HL-60 (cell line): Measurements from ENCODE around the gene PRICKLE3.

Experiments
- DNase-seq, 2 experiments: peaks; one replicate each; pipeline ENCODE4 v3.0.0-alpha.2; 2010 to 2020; ENCODE audit warnings: low read depth in 1 of 2, low spot score in 1 of 2
- H3K27ac ChIP-seq: fragments of 250-450 bp; sonication (Bioruptor Pico); replicated peaks from 2 replicates; pipeline ENCODE4 v1.5.1; 2020; ENCODE audit warnings: mild to moderate bottlenecking, moderate library complexity
- H3K27me3 ChIP-seq: fragments of 250-450 bp; sonication (Bioruptor Pico); 2 replicates; pipeline ENCODE4 v1.5.1; 2021; ENCODE audit warnings: mild to moderate bottlenecking, moderate library complexity; ENCODE audit not compliant: insufficient read depth, poor library complexity, severe bottlenecking
- H3K4me3 ChIP-seq: replicated peaks from 2 replicates; pipeline ENCODE4 v1.5.1; 2011; ENCODE audit warnings: mild to moderate bottlenecking, control low read depth, low read length; ENCODE audit not compliant: insufficient read depth
- GABPA ChIP-seq: IDR thresholded peaks from 2 replicates; pipeline ENCODE4 v1.6.1; 2012; ENCODE audit warnings: low read depth
- POLR2AphosphoS5 ChIP-seq: IDR thresholded peaks from 2 replicates; pipeline ENCODE4 v1.6.1; 2012; ENCODE audit warnings: low read depth
- SPI1 ChIP-seq: IDR thresholded peaks from 2 replicates; pipeline ENCODE4 v1.6.1; 2012; ENCODE audit warnings: low read depth, mild to moderate bottlenecking, borderline replicate concordance
- TF ChIP-seq, protein P1 (sequence below): IDR thresholded peaks from one replicate; pipeline ENCODE4 v1.5.1; 2011; ENCODE audit warnings: low read length, control low read depth, inconsistent platforms; ENCODE audit not compliant: insufficient read depth
- TF ChIP-seq, protein P2 (sequence below): IDR thresholded peaks from 2 replicates; pipeline ENCODE4 v1.6.1; 2012; ENCODE audit warnings: low read depth; ENCODE audit not compliant: insufficient replicate concordance

The PRICKLE3 gene

DNA sequence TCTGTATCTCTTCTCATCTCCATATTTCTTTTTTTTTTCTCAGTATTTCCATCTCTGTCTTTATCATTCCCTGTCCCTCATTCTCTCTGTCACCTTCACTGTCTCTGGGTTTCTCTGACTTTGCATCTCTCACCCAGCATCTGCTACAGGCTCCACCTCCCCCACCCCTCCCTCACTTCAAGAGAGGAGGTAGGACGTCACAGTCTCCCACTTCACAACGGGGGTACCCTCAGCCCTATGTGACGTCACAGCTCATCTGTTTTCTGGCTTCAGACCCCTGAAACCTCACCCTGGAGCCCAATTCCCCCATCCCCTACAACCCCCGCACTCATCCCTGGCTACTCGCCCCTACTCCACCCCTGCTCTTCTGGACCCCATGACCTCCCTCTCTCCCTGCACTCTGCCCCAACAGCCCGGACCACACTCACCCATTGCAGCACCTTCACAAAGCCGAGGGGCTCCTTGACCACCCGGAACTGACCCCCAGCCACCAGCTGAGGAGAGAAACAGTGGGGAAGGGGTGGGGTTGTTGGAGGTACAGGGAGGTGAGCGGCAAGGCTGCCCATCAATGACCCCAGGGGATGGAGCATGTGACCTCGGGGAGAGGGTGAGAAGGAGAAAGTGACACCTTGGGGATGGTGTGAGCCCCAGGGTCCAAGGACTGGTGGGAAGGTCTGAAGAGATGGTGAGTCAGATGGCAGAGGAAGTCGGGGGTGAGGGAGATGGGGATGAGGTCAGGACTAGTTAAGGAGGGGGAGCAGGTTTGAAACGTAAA, 12.6 kb upstream of the PRICKLE3 start:
- TF ChIP-seq GABPA (no peak), SPI1 (no peak)
- TF ChIP-seq, protein P1, sequence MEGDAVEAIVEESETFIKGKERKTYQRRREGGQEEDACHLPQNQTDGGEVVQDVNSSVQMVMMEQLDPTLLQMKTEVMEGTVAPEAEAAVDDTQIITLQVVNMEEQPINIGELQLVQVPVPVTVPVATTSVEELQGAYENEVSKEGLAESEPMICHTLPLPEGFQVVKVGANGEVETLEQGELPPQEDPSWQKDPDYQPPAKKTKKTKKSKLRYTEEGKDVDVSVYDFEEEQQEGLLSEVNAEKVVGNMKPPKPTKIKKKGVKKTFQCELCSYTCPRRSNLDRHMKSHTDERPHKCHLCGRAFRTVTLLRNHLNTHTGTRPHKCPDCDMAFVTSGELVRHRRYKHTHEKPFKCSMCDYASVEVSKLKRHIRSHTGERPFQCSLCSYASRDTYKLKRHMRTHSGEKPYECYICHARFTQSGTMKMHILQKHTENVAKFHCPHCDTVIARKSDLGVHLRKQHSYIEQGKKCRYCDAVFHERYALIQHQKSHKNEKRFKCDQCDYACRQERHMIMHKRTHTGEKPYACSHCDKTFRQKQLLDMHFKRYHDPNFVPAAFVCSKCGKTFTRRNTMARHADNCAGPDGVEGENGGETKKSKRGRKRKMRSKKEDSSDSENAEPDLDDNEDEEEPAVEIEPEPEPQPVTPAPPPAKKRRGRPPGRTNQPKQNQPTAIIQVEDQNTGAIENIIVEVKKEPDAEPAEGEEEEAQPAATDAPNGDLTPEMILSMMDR, result no peak
- TF ChIP-seq, protein P2, sequence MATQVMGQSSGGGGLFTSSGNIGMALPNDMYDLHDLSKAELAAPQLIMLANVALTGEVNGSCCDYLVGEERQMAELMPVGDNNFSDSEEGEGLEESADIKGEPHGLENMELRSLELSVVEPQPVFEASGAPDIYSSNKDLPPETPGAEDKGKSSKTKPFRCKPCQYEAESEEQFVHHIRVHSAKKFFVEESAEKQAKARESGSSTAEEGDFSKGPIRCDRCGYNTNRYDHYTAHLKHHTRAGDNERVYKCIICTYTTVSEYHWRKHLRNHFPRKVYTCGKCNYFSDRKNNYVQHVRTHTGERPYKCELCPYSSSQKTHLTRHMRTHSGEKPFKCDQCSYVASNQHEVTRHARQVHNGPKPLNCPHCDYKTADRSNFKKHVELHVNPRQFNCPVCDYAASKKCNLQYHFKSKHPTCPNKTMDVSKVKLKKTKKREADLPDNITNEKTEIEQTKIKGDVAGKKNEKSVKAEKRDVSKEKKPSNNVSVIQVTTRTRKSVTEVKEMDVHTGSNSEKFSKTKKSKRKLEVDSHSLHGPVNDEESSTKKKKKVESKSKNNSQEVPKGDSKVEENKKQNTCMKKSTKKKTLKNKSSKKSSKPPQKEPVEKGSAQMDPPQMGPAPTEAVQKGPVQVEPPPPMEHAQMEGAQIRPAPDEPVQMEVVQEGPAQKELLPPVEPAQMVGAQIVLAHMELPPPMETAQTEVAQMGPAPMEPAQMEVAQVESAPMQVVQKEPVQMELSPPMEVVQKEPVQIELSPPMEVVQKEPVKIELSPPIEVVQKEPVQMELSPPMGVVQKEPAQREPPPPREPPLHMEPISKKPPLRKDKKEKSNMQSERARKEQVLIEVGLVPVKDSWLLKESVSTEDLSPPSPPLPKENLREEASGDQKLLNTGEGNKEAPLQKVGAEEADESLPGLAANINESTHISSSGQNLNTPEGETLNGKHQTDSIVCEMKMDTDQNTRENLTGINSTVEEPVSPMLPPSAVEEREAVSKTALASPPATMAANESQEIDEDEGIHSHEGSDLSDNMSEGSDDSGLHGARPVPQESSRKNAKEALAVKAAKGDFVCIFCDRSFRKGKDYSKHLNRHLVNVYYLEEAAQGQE, result no peak
- Histone ChIP-seq H3K4me3 (no peak overlapping the region), H3K27ac (no peak overlapping the region), H3K27me3 (no peaks in the 10 kb centered on the region)
- no peak for DNase-seq

DNA sequence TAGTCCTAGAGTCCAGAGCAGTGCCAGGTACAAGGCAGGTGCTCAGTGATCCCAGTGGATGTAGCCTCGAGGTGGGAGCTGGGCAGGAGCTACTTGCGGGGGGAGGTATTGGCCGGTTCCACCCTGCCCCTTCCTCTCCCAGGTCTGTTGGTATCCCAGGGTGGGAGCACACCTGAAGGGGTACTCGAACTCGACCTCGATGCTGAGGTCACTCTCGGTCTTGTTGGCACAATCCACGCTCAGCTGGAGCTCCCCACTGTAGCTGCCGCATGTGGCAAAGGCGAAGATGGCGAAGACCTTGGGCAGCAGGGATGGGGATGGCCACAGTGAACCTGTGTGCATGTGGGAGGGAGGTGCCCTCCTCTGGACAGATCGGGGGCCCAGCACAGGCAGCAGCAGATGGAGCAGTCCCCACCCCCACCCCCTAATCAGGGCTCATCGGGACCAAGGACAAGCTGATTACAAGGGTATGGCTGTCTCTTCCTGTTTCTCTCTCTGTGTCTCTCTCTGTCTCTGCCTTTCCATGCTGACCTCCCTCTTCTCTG, 11.4 kb upstream of the PRICKLE3 start:
- Histone ChIP-seq H3K27me3 (no peaks in the 10 kb centered on the region), H3K27ac (no peak overlapping the region), H3K4me3 (no peak overlapping the region)
- TF ChIP-seq SPI1 (no peak), GABPA (no peak)
- TF ChIP-seq, protein P2, result no peak
- TF ChIP-seq, protein P1, result no peak
- DNase-seq, result no peak

DNA sequence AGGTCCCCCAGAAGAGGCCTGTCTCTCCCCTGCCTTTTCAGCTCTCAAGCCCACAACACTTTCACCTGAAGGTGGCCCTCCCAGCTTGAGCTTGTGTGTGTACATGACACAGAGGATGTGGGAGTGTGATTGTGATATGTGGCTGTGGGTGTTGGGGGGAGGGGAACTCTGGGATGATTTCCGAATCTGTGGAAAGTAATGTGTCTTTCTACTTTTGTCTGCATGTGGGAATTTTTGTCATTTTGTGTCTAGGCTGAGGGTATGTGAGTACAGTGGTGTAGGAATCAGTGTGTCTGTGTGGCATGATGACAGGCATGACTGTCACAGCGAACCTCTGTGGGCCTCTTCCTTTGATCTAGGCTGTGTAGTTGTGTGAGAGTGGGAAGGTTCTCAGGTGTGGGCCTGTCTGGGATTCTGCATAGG, 7.4 kb upstream of the PRICKLE3 start:
- TF ChIP-seq, protein P2, result no peak
- TF ChIP-seq POLR2AphosphoS5 (no peak), SPI1 (no peak), GABPA (no peak)
- TF ChIP-seq, protein P1, result no peak
- DNase-seq, result no peak
- no peaks in the 10 kb centered on the region for H3K27me3 ChIP-seq
- H3K4me3 ChIP-seq, result no peak overlapping the region
- H3K27ac ChIP-seq, result no peak overlapping the region
